Measurements from ENCODE around the gene ERGIC2.
"Not testable (repeated sequence)": the region's sequence is repeated elsewhere in the genome, so short reads cannot be mapped to it uniquely, and the experiment has no call there.

Gene ERGIC2

DNA sequence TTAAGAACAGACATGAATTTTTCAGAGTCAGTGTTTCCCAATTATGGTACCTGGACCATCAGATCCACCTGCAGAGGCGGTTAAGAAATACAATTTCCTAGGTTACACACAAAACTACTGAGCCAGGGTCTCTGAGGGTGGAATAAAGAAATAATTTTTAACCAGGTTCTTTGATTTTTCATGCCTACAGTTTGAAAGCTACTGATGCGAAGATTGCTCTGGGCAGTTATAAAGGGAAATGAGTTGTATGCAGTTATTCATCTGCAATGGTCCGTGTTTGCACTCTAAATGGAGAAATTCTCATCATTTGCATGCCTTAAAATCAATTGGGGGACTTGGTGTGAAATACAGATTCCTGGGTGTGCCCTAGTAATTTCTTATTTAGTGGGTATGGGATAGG is 89.7 kb downstream of the ERGIC2 start:
- DNase-seq: no peak

DNA sequence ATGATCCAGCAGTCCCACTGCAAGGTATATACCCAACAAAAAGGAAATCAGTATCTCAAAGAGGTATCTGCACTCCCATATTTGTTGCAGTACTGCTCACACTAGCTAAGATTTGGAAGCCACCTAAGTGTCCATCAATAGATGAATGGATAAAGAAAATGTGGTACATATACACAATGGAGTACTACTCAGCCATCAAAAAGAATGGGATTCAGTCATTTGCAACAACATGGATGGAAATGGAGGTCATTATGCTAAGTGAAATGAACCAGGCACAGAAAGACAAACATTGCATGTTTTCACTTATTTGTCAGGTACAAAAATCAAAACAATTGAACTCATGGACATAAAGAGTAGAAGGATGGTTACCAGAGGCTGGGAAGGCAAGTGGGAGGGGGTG is 90.5 kb downstream of the ERGIC2 start:
- DNase-seq: not testable (repeated sequence)

DNA sequence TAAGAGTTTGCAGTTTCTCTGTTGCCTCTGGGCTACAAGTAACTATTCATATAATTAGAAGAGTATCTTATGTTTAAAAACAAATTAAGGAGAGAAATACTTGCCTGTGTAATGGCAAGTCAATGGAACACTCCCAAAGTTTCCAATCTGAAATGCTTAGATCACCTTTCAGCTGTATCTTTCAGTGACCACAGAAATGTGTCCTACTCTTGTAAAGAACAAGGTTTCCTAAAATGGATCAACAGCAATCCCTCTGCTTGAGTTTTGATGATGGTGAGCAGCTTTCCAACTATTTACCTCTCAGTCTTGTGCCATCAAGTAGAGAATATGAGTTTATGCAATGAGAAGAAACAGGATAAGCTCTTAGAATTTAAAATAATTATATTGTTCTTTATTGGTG is 92.9 kb downstream of the ERGIC2 start:
- DNase-seq: no peak

DNA sequence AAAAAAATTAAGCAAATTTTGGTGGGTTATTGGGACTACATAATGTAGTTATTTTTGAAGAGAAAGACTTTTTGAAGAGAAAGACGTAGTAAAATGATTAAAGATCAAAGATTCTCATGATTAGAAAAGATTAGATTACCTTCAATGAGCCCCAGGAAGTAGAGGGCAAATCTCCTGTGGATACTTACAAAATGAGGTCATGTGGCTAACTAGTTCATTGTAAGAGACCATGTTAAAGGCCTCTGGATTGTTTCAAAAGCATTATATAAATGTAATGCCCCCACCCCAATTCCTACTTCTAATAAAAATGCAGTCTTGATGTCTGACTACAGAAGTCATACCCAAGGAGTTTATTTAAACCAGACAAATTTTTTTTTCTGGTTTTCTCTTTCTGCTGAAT is 93.3 kb downstream of the ERGIC2 start:
- DNase-seq: no peak

Data from SHP77 (cell line).